Skeletal muscle satellite cell (primary cell): ENCODE results near the gene PDGFD.

Experiments used
- H3K27me3 ChIP-seq: 2 replicates; pipeline ENCODE4 v1.7.0; 2013; ENCODE audit warnings: low read length; ENCODE audit not compliant: control insufficient read depth, insufficient read depth
- H3K36me3 ChIP-seq: 2 replicates; pipeline ENCODE4 v1.7.0; 2013; ENCODE audit warnings: mild to moderate bottlenecking, control low read depth, low read length; ENCODE audit not compliant: insufficient read depth
- H3K4me1 ChIP-seq: 2 replicates; pipeline ENCODE4 v1.7.0; 2013; ENCODE audit warnings: low read length; ENCODE audit not compliant: control insufficient read depth, insufficient read depth
- H3K4me2 ChIP-seq: 2 replicates; pipeline ENCODE4 v1.7.0; 2013; ENCODE audit warnings: mild to moderate bottlenecking, low read length
- H3K4me3 ChIP-seq: 2 replicates; pipeline ENCODE4 v1.7.0; 2013; ENCODE audit warnings: low read length
- H3K9ac ChIP-seq: 2 replicates; pipeline ENCODE4 v1.7.0; 2013; ENCODE audit warnings: mild to moderate bottlenecking, low read depth, low read length, moderate library complexity
- H3K9me3 ChIP-seq: replicated peaks from 2 replicates; pipeline ENCODE4 v1.7.0; 2013; ENCODE audit warnings: mild to moderate bottlenecking, control low read depth, low read length

Gene PDGFD

GRCh38 chr11:103888541-103888951, 275.4 kb downstream of the PDGFD start:
- Histone ChIP-seq H3K27me3 (peaks cover 6% of the 10 kb centered on the region), H3K4me1 (no peaks in the 10 kb centered on the region), H3K4me2 (no peak overlapping the region), H3K9me3 (no peaks in the 10 kb centered on the region), H3K9ac (no peak overlapping the region), H3K36me3 (no peaks in the 10 kb centered on the region), H3K4me3 (no peak overlapping the region)

GRCh38 chr11:103887001-103887658, 276.8 kb downstream of the PDGFD start:
- no peak overlapping the region for H3K4me3 ChIP-seq
- peaks cover 6% of the 10 kb centered on the region for H3K27me3 ChIP-seq
- H3K36me3 ChIP-seq, result no peaks in the 10 kb centered on the region

GRCh38 chr11:103883856-103884255, 280.1 kb downstream of the PDGFD start:
- H3K4me2 ChIP-seq, result no peak overlapping the region
- no peak overlapping the region for H3K9ac ChIP-seq
- H3K36me3 ChIP-seq, result no peaks in the 10 kb centered on the region
- no peak overlapping the region for H3K4me3 ChIP-seq
- H3K27me3 ChIP-seq, result peaks cover 6% of the 10 kb centered on the region
- H3K4me1 ChIP-seq, result no peaks in the 10 kb centered on the region
- H3K9me3 ChIP-seq, result no peaks in the 10 kb centered on the region

More at GRCh38 chr11:103887001-103887658, 276.8 kb downstream of the PDGFD start:
- H3K4me2 ChIP-seq, result no peak overlapping the region
- H3K9me3 ChIP-seq, result no peaks in the 10 kb centered on the region
- H3K4me1 ChIP-seq, result no peaks in the 10 kb centered on the region
- no peak overlapping the region for H3K9ac ChIP-seq

- no peak overlapping the region for H3K4me2 ChIP-seq
- peaks cover 6% of the 10 kb centered on the region for H3K27me3 ChIP-seq
- H3K9me3 ChIP-seq, result no peaks in the 10 kb centered on the region
- no peaks in the 10 kb centered on the region for H3K4me1 ChIP-seq
- no peaks in the 10 kb centered on the region for H3K36me3 ChIP-seq
- no peak overlapping the region for H3K4me3 ChIP-seq
- H3K9ac ChIP-seq, result no peak overlapping the region
These were observed 280.7 kb downstream of the PDGFD start for GRCh38 chr11:103883291-103883690.

- Histone ChIP-seq H3K9me3 (no peaks in the 10 kb centered on the region), H3K4me1 (no peaks in the 10 kb centered on the region), H3K27me3 (peaks cover 6% of the 10 kb centered on the region), H3K4me3 (no peak overlapping the region), H3K9ac (no peak overlapping the region), H3K36me3 (no peaks in the 10 kb centered on the region), H3K4me2 (no peak overlapping the region)
These were observed 282.4 kb downstream of the PDGFD start for GRCh38 chr11:103881584-103881983.

- Histone ChIP-seq H3K4me2 (no peak overlapping the region), H3K4me3 (no peak overlapping the region), H3K36me3 (no peaks in the 10 kb centered on the region), H3K9ac (no peak overlapping the region), H3K4me1 (no peaks in the 10 kb centered on the region), H3K27me3 (no peaks in the 10 kb centered on the region), H3K9me3 (no peaks in the 10 kb centered on the region)
These were observed 283.0 kb downstream of the PDGFD start for GRCh38 chr11:103880968-103881367.

- Histone ChIP-seq H3K4me3 (no peak overlapping the region), H3K4me2 (no peak overlapping the region), H3K27me3 (no peaks in the 10 kb centered on the region), H3K36me3 (no peaks in the 10 kb centered on the region), H3K4me1 (no peaks in the 10 kb centered on the region), H3K9me3 (no peaks in the 10 kb centered on the region), H3K9ac (no peak overlapping the region)
These were observed 285.3 kb downstream of the PDGFD start for GRCh38 chr11:103878646-103879045.

GRCh38 chr11:103877221-103877620, 286.7 kb downstream of the PDGFD start:
- Histone ChIP-seq H3K4me3 (no peak overlapping the region), H3K36me3 (no peaks in the 10 kb centered on the region), H3K27me3 (no peaks in the 10 kb centered on the region), H3K9me3 (no peaks in the 10 kb centered on the region), H3K9ac (no peak overlapping the region), H3K4me2 (no peak overlapping the region), H3K4me1 (no peaks in the 10 kb centered on the region)

GRCh38 chr11:103875855-103876510, 288.0 kb downstream of the PDGFD start:
- Histone ChIP-seq H3K27me3 (no peaks in the 10 kb centered on the region), H3K36me3 (no peaks in the 10 kb centered on the region), H3K4me2 (no peak overlapping the region), H3K9me3 (no peaks in the 10 kb centered on the region), H3K9ac (no peak overlapping the region), H3K4me3 (no peak overlapping the region), H3K4me1 (no peaks in the 10 kb centered on the region)

- Histone ChIP-seq H3K9me3 (no peaks in the 10 kb centered on the region), H3K4me1 (no peaks in the 10 kb centered on the region), H3K4me2 (no peak overlapping the region), H3K9ac (no peak overlapping the region), H3K4me3 (no peak overlapping the region), H3K27me3 (no peaks in the 10 kb centered on the region), H3K36me3 (no peaks in the 10 kb centered on the region)
These were observed 291.2 kb downstream of the PDGFD start for GRCh38 chr11:103872748-103873147.

- no peak overlapping the region for H3K4me3 ChIP-seq
- no peaks in the 10 kb centered on the region for H3K4me1 ChIP-seq
- no peaks in the 10 kb centered on the region for H3K36me3 ChIP-seq
- no peak overlapping the region for H3K9ac ChIP-seq
- H3K4me2 ChIP-seq, result no peak overlapping the region
- H3K27me3 ChIP-seq, result no peaks in the 10 kb centered on the region
- H3K9me3 ChIP-seq, result no peaks in the 10 kb centered on the region
These were observed 291.9 kb downstream of the PDGFD start for GRCh38 chr11:103871923-103872551.
